LNCAP (cell line): ENCODE measurements around the gene HHATL.

ENCODE experiments used
- CTCF ChIP-seq: fragments of 450-650 bp; IDR thresholded peaks from 2 replicates; pipeline ENCODE4 v1.5.1; 2017; ENCODE audit warnings: mild to moderate bottlenecking

Gene HHATL

GRCh38 chr3:42686832-42687650 is 15.6 kb downstream of the HHATL start:
- TF ChIP-seq CTCF: no peak

GRCh38 chr3:42685891-42686820 is 16.4 kb downstream of the HHATL start:
- no peak for TF ChIP-seq CTCF

- no peak for TF ChIP-seq CTCF
These were observed 17.2 kb downstream of the HHATL start, which contains the start of gene KLHL40 for GRCh38 chr3:42685363-42685881. TSS of gene KLHL40 (plus strand) at chr3:42685537. CDS start at chr3:42685619, 82 bp downstream.

GRCh38 chr3:42684632-42685362 is 17.8 kb downstream of the HHATL start:
- no peak for TF ChIP-seq CTCF

GRCh38 chr3:42683875-42684598 is 18.6 kb downstream of the HHATL start:
- TF ChIP-seq CTCF: no peak

- no peak for TF ChIP-seq CTCF
These were observed 20.1 kb downstream of the HHATL start for GRCh38 chr3:42682301-42683070.
